K562 (cell line): ENCODE data around the gene ZEB2. TPM values are rescaled to one million over a fixed set of nuclear protein-coding genes. Genes with fewer than 3 reads are reported as not detected.

ENCODE experiments used
- CBX1 ChIP-seq: sonication (generic); IDR thresholded peaks from 2 replicates; pipeline ENCODE4 v1.6.1; 2016; ENCODE audit warnings: antibody characterized with exemption, low read depth, mild to moderate bottlenecking
- CBX2 ChIP-seq: fragments of 200-600 bp; sonication (generic); IDR thresholded peaks from one replicate; pipeline ENCODE4 v1.6.1; 2012; ENCODE audit warnings: mild to moderate bottlenecking, low read length, inconsistent platforms; ENCODE audit not compliant: insufficient read depth, poor library complexity, severe bottlenecking
- CBX8 ChIP-seq: fragments of 200-600 bp; sonication (generic); IDR thresholded peaks from 2 replicates; pipeline ENCODE4 v1.6.1; 2012; ENCODE audit warnings: borderline replicate concordance, mixed run types, low read depth, mild to moderate bottlenecking, moderate library complexity, mixed read lengths, low read length, control low read depth, inconsistent platforms; ENCODE audit not compliant: poor library complexity, severe bottlenecking; ENCODE audit errors: extremely low read depth
- CC2D1A ChIP-seq: fragments of 450-650 bp; IDR thresholded peaks from 2 replicates; pipeline ENCODE4 v1.6.1; 2017; ENCODE audit warnings: mild to moderate bottlenecking
- CEBPB ChIP-seq: fragments of 450-650 bp; IDR thresholded peaks from 2 replicates; pipeline ENCODE4 v1.6.1; 2016; ENCODE audit warnings: missing genetic modification characterization, missing compliant biosample characterization
- GABPB1 ChIP-seq: sonication (generic); formaldehyde crosslinking; IDR thresholded peaks from 2 replicates; pipeline ENCODE4 v1.8.0; 2022; ENCODE audit warnings: mild to moderate bottlenecking, missing genetic modification reagents
- JUND ChIP-seq, 2 experiments: IDR thresholded peaks; 2 replicates in 1 of 2; 3 replicates in 1 of 2; pipeline ENCODE4 v1.6.1; 2011; ENCODE audit warnings: borderline replicate concordance in 2 of 2, low read depth in 2 of 2, low read length in 2 of 2, improper control_type of control experiment in 1 of 2, missing biosample characterization in 1 of 2, missing genetic modification characterization in 1 of 2, missing genetic modification reagents in 1 of 2
- MYBL2 ChIP-seq, 2 experiments: fragments of 450-650 bp in 1 of 2; sonication (generic) in 1 of 2; formaldehyde crosslinking in 1 of 2; IDR thresholded peaks; 2 replicates each; pipeline versions ENCODE4 v1.6.1 to v1.8.1; 2017 to 2022; ENCODE audit warnings: borderline replicate concordance in 1 of 2, inconsistent platforms in 1 of 2, low read depth in 1 of 2, mild to moderate bottlenecking in 1 of 2, missing genetic modification reagents in 1 of 2, moderate library complexity in 1 of 2
- NCOA4 ChIP-seq: fragments of 450-650 bp; IDR thresholded peaks from 2 replicates; pipeline ENCODE4 v1.6.1; 2018; ENCODE audit warnings: mild to moderate bottlenecking; ENCODE audit not compliant: partially characterized antibody
- PHTF2 ChIP-seq: fragments of 250-450 bp; sonication (Bioruptor Pico); IDR thresholded peaks from 2 replicates; pipeline ENCODE4 v1.5.0; 2021; ENCODE audit warnings: mild to moderate bottlenecking
- POLR2B ChIP-seq: fragments of 450-650 bp; IDR thresholded peaks from 2 replicates; pipeline ENCODE4 v1.6.1; 2018; ENCODE audit warnings: low read depth; ENCODE audit not compliant: partially characterized antibody
- SIX5 ChIP-seq, 2 experiments: IDR thresholded peaks; 2 replicates each; pipeline ENCODE4 v1.6.1; 2011; ENCODE audit warnings: low read length in 2 of 2, borderline replicate concordance in 1 of 2, low read depth in 1 of 2, mild to moderate bottlenecking in 1 of 2, moderate library complexity in 1 of 2; ENCODE audit not compliant: insufficient read depth in 1 of 2
- SMAD1 ChIP-seq: fragments of 150-350 bp; IDR thresholded peaks from 2 replicates; pipeline ENCODE4 v1.6.1; 2014; ENCODE audit warnings: low read length, low read depth; ENCODE audit not compliant: partially characterized antibody
- SMARCA4 ChIP-seq: fragments of 450-650 bp; IDR thresholded peaks from 2 replicates; pipeline ENCODE4 v1.6.1; 2016
- SP2 ChIP-seq: IDR thresholded peaks from 2 replicates; pipeline ENCODE4 v1.6.1; 2011; ENCODE audit warnings: mild to moderate bottlenecking, low read depth, low read length, moderate library complexity; ENCODE audit not compliant: poor library complexity, severe bottlenecking; ENCODE audit errors: extremely low read depth
- SRSF3 ChIP-seq: fragments of 200-400 bp; formaldehyde crosslinking; IDR thresholded peaks from 2 replicates; pipeline ENCODE4 v1.6.1; 2016; ENCODE audit warnings: mild to moderate bottlenecking, low read length, moderate library complexity; ENCODE audit not compliant: insufficient read depth
- STAG1 ChIP-seq: sonication (generic); formaldehyde crosslinking; IDR thresholded peaks from 2 replicates; pipeline ENCODE4 v1.5.0; 2020; ENCODE audit warnings: missing genetic modification reagents, borderline replicate concordance
- TAF7 ChIP-seq: fragments of 450-650 bp; IDR thresholded peaks from 2 replicates; pipeline ENCODE4 v1.6.1; 2016; ENCODE audit warnings: missing genetic modification characterization, missing compliant biosample characterization
- TFE3 ChIP-seq: fragments of 450-650 bp; formaldehyde crosslinking; IDR thresholded peaks from 2 replicates; pipeline ENCODE4 v1.4.0; 2020; ENCODE audit warnings: mild to moderate bottlenecking, mixed read lengths
- THRB ChIP-seq: fragments of 450-650 bp; formaldehyde crosslinking; conservative IDR thresholded peaks from 2 replicates; pipeline ENCODE4 v1.4.0; 2022; ENCODE audit warnings: mild to moderate bottlenecking, missing genetic modification characterization
- TRIM24 ChIP-seq, 2 experiments: fragments of 450-650 bp; IDR thresholded peaks; 2 replicates each; pipeline ENCODE4 v1.6.1; 2016
- ZFP36 ChIP-seq: fragments of 150-350 bp; IDR thresholded peaks from 2 replicates; pipeline ENCODE4 v1.6.1; 2018; ENCODE audit warnings: low read length, low read depth; ENCODE audit not compliant: partially characterized antibody
- ZKSCAN1 ChIP-seq: fragments of 150-350 bp; IDR thresholded peaks from 2 replicates; pipeline ENCODE4 v1.6.1; 2016; ENCODE audit warnings: low read depth, low read length
- ZKSCAN8 ChIP-seq: fragments of 200-800 bp; sonication (Bioruptor generic); IDR thresholded peaks from 2 replicates; pipeline ENCODE4 v1.6.1; 2016; ENCODE audit warnings: missing genetic modification characterization, missing compliant biosample characterization
- ZNF197 ChIP-seq: fragments of 200-800 bp; sonication (Bioruptor generic); IDR thresholded peaks from 2 replicates; pipeline ENCODE4 v1.6.1; 2016; ENCODE audit warnings: low read depth, missing genetic modification characterization, missing compliant biosample characterization
- ZNF431 ChIP-seq: sonication (generic); formaldehyde crosslinking; IDR thresholded peaks from 2 replicates; pipeline ENCODE4 v1.8.0; 2022; ENCODE audit warnings: mild to moderate bottlenecking, missing genetic modification reagents
- polyA plus RNA-seq, 8 experiments: library from polyadenylated mRNA; depleted of rRNA in 4 of 8; stranded (reverse) in 5 of 8; unstranded in 3 of 8; fragments of >200 nt; fragmentation: Nextera tagmentation in 2 of 8; fragmentation: Illumina TruSeq in 1 of 8; extraction: Ambion mirVana in 2 of 8; extraction: Trizol in 1 of 8; gene quantifications; 2 replicates each; pipeline versions ENCODE4 v1.2.1 to v1.2.3, GENCODE V29; 2011 to 2014; ENCODE audit warnings: inconsistent platforms in 1 of 8, missing spikeins in 1 of 8
- total RNA-seq, 7 experiments: library from RNA; depleted of rRNA in 6 of 7; stranded (reverse); fragments of >200 nt in 6 of 7; fragmentation: Illumina TruSeq in 2 of 7; extraction: Trizol in 2 of 7; gene quantifications; 2 replicates each; pipeline versions ENCODE4 v1.2.1 to v1.2.3, GENCODE V29; 2011 to 2021; ENCODE audit warnings: low replicate concordance in 1 of 7

The ZEB2 gene
- total and polyA plus RNA-seq, 9 of the 15 experiments (the other 6 are each of a cell fraction or from before 2014, with no cell fraction given), result 15.1 to 113 (median 72.3) TPM

GRCh38 chr2:144358979-144359541 lies 160.9 kb downstream of the ZEB2 start (continued):
- TF ChIP-seq TFE3 (CRISPR knock-in tag), result no peak
- TF ChIP-seq ZFP36, result no peak
- no peak for TF ChIP-seq GABPB1 (CRISPR knock-in tag)
- no peak for TF ChIP-seq PHTF2 (CRISPR knock-in tag)
- no peak for TF ChIP-seq SIX5 (IDR thresholded peaks at IDR 0.05; ENCODE audit: borderline replicate concordance in 1 of 2, insufficient read depth in 1 of 2, low read depth in 1 of 2, low read length in 2 of 2)
- TF ChIP-seq TRIM24 (IDR thresholded peaks at IDR 0.05), result peak in 1 of 2 experiments; percentile 72; a peak in 1 of 4 replicates
- no peak for TF ChIP-seq ZNF197
- no peak for TF ChIP-seq SP2
- TF ChIP-seq ZKSCAN1, result no peak
- no peak for TF ChIP-seq MYBL2 (IDR thresholded peaks at IDR 0.05; ENCODE audit: low read depth)
- no peak for TF ChIP-seq MYBL2 (CRISPR knock-in tag; IDR thresholded peaks at IDR 0.05; ENCODE audit: borderline replicate concordance)
- peak; percentile 47; the same call in 1 of the 2 replicates for TF ChIP-seq CC2D1A
- 0 out of 2 replicates have a peak, but pooled peaks have one; percentile 44 for TF ChIP-seq THRB (CRISPR knock-in tag)
- peak; percentile 96 for TF ChIP-seq CBX1
- TF ChIP-seq SRSF3, result no peak
- peak; percentile 94 for TF ChIP-seq SMAD1
- TF ChIP-seq ZKSCAN8, result no peak
- TF ChIP-seq POLR2B, result peak; percentile 69
- peak; percentile 65; the same call in 1 of the 2 replicates for TF ChIP-seq SMARCA4
- TF ChIP-seq NCOA4, result no peak
- no peak for TF ChIP-seq JUND (IDR thresholded peaks at IDR 0.05; ENCODE audit: borderline replicate concordance, low read depth, low read length)
- TF ChIP-seq JUND (tag; IDR thresholded peaks at IDR 0.05; ENCODE audit: borderline replicate concordance, low read depth, low read length), result peak; percentile 57; the same call in 1 of the 3 replicates
- TF ChIP-seq CBX2, result no peak
- no peak for TF ChIP-seq ZNF431 (CRISPR knock-in tag)
- TF ChIP-seq TAF7 (tag), result no peak
- no peak for TF ChIP-seq CBX8
- TF ChIP-seq CEBPB (tag), result no peak
- no peak for TF ChIP-seq STAG1
